ENCODE results near the gene PTPRE.

PTPRE gene

DNA sequence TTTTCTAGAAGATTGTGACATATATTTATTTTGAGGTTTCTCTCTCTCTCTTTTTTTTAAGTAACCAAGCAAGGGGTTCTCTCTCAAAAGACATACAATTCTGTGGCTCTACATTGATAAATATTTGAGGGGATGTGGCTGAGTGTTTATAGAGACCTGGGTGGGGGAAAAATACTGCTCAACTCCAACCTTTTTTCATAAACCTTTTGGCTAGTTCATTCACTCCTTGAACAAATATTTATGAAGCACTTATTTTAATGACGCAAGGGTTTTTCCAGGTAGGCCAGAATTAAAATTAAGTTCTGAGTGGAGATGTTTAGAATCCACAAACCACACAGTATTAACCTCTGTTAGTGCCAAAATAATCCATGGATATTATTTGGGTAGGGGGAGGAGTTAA lies 100.2 kb downstream of the PTPRE start:
- DNase-seq, result no peak

GRCh38 chr10:128007971-128008370 lies 101.1 kb downstream of the PTPRE start:
- DNase-seq, result no peak

DNA sequence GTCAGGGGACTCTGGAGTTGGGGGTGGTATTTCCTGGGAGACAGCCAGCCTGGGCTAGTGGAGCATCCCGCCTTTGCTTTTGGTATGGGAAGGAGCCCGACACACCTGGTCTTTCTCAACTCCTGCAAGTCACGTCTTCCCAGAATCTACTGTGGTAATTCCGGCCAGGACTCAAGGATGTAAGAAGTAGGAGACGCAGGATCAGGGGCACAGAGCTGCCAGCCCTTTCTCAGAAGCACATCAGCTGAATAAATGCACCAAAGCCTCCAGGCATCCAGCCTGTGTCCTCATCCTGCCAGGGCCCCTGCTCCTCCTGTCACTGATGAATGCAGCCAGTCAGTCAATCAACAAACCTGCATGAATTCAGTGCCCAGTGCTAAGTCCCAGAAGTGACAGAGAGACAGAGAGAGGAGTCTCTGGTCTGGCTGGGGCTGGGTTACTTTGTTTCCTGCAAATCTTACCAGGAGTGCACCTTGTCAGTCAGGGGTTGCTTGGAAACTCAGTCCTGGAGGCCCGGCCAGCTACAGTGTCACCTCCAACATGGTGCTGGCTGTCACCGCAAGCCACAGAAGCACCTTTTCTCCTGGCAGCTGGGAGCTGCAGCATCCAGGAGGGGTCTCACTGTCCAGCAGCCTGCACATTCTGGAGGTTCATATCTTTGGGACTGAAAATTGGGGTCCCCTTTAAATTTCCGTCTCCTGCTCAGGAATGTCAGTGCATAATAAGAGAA lies 101.8 kb downstream of the PTPRE start:
- DNase-seq, result no peak

DNA sequence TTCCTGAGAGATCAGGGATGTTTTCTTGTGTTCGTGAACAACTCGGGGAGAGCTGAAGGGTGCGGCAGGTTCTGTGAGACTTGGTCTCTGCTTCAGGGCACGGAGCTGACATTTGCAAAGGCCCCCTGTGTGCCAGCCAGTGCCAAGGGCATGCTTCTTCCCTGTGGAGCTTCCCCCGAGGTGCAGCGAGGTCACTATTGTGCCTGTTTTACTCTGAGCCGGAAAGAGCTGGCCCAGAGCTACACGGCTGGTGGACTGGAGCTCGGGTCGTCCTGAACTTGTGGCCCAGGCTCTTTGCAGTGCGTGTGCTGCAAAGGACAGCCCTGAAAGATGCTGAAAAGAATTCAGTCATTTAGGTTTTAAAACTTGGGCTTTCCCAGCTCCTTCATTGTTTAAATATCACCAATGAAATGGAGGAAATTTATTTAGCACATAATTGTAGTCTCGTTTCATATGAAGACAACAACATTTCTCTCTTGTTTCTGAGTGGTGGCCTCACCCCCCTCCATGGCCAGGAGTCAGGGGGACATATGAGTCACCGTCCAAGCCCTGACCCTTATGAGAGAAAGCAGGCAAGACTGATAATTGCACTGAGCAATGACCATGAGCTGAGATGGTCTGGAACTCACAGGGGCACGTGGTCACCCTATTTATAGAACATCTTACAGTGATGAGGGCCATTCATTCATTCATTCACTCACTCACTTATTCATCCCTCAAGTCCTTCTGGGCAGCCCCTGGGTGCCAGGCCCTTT lies 102.6 kb downstream of the PTPRE start:
- DNase-seq, result no peak

GRCh38 chr10:128011059-128011979 lies 104.4 kb downstream of the PTPRE start:
- peak; percentile 83 for DNase-seq

- no peak for DNase-seq
Observed at GRCh38 chr10:128013626-128014025, 106.7 kb downstream of the PTPRE start.

DNA sequence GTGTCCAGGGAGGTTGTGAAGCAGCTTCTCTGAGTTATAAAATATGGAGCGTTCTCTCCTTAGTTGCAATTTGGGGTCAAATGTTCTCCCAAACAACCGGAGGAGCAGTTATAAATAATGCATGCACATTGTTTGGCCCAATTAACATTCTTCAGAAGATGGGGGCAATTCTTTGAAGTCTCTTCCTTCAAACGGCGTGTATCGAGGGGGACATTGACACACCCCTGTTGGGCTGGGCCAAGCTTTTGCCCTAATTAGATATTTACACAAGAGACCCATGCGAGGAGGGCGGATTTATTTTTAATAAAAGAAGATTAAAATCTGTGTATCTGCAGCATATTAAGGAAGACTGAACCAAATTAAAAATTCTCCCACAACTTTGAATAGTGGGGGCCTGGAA lies 107.3 kb downstream of the PTPRE start:
- no peak for DNase-seq

DNA sequence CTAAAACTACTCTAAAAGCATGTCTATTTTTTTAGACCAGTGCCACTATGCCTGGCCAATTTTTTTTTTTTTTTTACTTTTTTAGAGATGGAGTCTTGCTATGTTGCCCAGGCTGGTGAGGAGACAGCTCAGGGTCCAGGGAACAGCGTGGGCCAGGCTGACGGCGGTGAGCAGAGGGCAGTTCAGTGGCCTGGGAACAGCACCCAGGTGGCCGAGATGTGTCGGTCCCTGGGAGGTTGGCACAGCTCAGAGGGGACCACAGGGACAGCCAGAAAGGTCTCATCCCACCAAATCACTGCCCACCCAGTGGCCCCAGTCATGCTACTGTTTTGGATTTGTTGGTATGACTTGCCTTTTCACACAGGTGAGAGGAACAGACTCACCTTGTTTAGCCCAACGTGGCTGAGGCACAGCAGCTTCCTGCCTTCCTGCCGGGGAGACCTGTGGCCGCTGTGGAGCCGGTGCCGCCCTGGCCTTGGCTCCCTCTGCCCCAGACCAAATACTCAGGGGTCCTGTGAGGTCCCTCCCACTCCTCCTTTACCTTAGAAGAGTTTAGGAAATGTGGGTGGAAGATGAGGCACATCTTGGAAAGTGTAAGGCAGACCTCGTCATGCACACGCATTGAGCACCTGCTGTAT lies 109.6 kb downstream of the PTPRE start:
- no peak for DNase-seq

- no peak for DNase-seq
Observed at GRCh38 chr10:128017822-128018221, 110.9 kb downstream of the PTPRE start.

DNA sequence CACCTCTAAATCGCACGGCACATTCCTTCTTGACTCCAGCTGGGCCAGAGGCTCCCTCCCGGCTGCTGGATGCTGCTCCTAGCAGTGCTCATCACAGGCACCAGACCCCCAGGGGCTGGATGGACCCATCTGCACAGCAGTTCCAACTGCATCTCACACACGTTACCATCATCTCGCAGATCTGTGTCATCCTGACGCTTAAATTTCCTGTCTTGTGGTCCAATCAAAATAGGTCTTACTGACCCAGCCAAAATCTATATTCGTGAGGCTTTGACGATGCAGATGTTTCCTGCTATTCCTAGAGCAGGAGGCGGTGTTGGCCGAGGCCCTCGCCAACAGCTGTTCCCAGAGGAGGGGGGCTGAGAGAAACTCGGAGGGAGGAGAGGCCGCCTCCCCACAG lies 111.3 kb downstream of the PTPRE start:
- DNase-seq, result no peak

DNA sequence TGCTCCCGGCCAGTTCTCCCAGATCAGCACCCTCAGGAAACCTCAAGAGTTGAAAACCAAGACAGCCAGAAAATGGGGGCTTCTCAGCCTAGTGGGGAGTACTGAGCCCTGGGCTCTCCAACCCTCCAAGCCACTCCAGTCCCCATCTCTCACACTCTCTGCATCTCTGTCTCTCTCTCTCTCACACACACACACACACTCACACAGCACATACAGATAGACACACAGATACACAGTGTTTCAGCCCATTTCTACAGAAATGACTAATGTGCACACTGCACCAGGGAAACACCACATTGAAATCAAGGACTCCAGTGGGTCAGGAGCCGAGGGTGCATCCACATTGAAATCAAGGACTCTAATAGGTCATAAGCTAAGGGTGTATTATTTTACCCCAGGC lies 111.8 kb downstream of the PTPRE start:
- no peak for DNase-seq

- DNase-seq, result no peak
Observed at GRCh38 chr10:128022261-128023196, 115.6 kb downstream of the PTPRE start.

- DNase-seq, result no peak
Observed at GRCh38 chr10:128024426-128024825, 117.5 kb downstream of the PTPRE start.

DNA sequence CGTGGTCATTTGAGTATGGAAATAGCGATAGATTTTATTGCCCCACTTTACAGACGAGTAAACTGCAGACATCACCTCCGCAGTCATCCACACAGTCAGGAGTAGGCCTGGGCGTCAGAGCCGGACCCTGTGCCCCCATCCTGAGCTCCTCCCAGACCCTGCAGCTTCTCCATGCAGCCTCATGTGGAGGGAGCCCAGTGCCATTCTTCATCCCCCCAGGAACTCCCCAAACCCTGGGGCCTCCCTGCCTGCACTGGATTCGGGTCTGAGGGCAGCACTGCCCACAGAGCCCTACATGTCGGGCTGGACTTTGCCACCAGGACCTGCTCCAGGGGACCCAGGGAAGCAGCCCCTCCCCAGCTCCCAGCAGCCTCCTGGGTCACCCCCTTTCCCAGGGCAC lies 118.5 kb downstream of the PTPRE start:
- DNase-seq, result no peak

- no peak for DNase-seq
Observed at GRCh38 chr10:128025951-128026350, 119.0 kb downstream of the PTPRE start.

- DNase-seq, result no peak
Observed at GRCh38 chr10:128026615-128027300, 119.9 kb downstream of the PTPRE start.

DNA sequence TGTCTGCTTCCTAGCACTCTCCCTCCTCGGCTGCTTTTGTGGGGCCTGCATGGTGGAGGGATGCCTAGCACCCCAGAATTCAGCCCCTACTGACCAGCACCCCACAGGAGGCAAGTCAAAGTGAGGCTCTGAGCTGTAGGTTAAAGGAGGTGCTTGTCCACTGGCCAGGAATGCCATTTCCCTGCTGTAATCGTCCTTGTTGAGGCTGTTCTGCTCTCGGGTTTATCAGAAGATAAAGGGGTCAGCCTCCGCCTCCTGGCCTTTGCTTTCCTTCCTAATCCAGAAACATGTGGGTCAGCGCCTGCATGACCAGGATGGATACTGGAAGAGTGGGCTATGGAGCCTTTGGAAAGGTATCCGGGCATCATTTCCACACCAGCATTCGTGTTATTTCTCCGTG lies 120.4 kb downstream of the PTPRE start:
- DNase-seq, result no peak

DNA sequence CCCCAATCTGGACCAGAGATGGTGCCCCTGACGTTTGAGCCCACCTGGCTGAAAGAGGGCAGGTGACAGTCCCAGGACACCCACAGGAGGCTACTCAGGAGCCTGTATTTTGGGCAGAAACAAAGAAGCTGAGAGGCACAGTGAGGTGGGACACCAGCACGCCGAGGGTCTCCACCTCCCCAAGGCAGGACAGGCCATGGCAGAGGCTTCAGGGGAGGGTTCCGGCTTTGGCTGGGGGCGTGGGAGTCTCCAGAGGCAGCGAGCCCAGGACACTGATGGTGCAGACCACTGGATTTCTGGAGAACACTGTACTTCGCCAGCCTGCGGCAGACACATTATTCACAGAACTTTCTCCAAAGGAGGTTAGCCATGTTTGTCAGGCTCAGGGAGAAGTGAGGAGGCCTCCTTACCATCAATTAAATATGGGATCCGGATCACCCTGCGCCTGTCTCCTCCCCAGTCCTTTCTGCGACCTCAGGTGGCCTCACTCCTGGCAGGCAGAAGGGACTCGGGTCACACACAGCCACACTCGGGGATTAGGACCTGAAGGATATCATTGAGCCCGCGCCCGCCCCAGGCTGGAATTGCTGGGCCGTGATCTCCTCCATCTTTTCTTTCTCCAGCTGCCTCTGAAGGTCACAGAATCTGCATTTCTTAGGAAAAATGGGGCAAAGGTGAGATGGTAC lies 121.1 kb downstream of the PTPRE start:
- DNase-seq, result no peak

DNA sequence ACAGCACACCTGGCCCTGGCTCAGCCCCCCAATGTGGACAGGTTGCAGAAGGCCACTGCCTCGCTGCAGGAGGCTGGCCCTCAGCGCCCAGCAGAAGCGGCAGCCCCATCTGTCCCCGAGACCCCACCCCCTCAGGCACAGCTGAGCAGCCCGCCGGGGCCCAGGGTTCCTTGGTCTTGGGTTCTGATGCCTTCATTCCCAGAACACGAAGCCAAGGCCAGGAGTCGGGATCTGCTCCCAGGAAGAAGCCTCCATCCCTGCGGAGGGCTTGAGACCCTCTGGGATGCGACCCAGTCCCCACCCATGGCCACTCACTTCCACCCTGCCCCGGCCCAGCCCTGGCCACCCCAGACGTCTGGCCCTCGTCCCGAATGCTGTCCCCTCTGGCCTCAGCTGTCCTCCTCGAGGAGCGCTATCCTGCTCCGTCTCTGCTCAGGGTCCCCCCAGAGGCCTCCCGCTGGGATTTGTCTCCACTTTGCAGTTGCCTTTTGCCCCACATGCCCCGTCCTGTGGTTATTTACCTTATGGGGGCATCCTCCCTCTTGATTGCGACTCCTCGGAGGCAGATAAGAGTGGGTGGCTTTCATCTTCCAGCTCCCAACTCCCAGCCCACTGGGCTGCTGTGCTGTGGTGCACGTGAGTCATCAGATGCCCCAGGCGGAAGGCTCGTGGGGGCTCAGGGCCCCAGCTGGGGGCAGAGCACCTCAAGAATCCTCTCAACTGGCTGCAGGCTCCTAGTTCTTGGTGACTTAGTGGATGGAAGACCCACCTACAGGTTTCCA lies 121.8 kb downstream of the PTPRE start:
- no peak for DNase-seq

GRCh38 chr10:128029290-128029651 lies 122.4 kb downstream of the PTPRE start:
- DNase-seq, result no peak
